ENCODE data around the gene LRCH2.

DNA sequence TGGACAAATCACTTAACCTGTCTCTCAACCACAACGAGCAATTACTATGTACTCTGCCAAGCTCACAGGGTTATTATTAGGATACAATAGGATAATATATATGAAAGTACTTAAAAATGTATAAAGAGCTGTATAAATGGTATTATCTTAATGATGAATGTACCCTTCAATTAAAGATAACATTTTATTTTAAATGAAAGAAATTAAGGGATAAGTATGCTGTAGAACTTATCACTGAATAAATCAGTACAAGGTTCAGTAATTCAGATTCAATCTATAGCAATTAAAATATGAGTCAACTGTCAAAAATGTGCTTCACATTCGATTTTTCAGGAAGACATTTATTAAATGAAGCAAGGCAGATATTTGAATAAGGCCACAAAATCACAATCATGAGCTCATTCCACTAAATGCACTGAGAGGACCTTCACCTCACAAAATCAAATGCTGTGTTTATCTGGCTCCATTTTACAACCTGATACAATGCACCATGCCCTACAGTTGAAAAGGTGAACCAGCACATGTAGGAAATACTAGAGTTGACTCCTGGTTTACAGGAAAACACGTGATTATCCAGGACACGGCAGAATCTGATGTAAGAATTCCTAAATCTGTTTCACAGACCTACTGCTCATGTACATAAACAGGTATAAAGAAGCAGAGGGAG is 4.4 kb downstream of the LRCH2 start:
- TF ChIP-seq POLR2A (IDR thresholded peaks at IDR 0.05), result no peak
- TF ChIP-seq CTCF (IDR thresholded peaks at IDR 0.05), result no peak
- no peak for TF ChIP-seq POLR2AphosphoS5 (IDR thresholded peaks at IDR 0.05)
- no peak for TF ChIP-seq EP300 (IDR thresholded peaks at IDR 0.05; ENCODE audit: low read depth)

Measured in transverse colon (tissue), 4 donors.